ENCODE results near the gene ICAM3. TPM values are rescaled to one million over a fixed set of nuclear protein-coding genes. Genes with fewer than 3 reads are reported as not detected.
A peak's percentile ranks its signal among the peaks of the same experiment; 100 is the strongest.

ICAM3 gene
- total RNA-seq, 1 experiment from 2014 or later = 46.9 TPM

- DNase-seq (no peak), ATAC-seq (peak; percentile 19)
- peak overlapping the region; percentile 80 for H2AFZ ChIP-seq (ENCODE audit: low read length)
- no peaks in the 10 kb centered on the region for H3F3A ChIP-seq (ENCODE audit: low read length, unreplicated experiment)
- peaks cover 19% of the 10 kb centered on the region; the same call in 1 of the 2 replicates for H3K27me3 ChIP-seq (ENCODE audit: low read length)
- ChIA-PET CTCF (interaction anchor here (0.8 to 2.1 kb wide), 4 partner anchors 22 to 99 kb away, joined by 3 to 12 read pairs (median 4); partner anchors contain the start of gene ICAM1), POLR2A (ENCODE audit: unreplicated experiment) (interaction anchor here (0.6 to 0.7 kb wide), 2 partner anchors 21 to 89 kb away, joined by 6 read pairs; partner anchors contain the start of genes ICAM1 and TYK2)
- intact Hi-C loops (cut with micrococcal nuclease) = no loop called here
- BruUV-seq (replicated peaks) = TSS peak; percentile 35
- H3K36me3 ChIP-seq (ENCODE audit: low read depth, low read length) = no peaks in the 10 kb centered on the region
- no peak overlapping the region for H3K9ac ChIP-seq (ENCODE audit: low read length)
- peak overlapping the region; percentile 69 for H3K4me3 ChIP-seq (ENCODE audit: low read length)
- no peaks in the 10 kb centered on the region for H3K9me3 ChIP-seq (ENCODE audit: low read length)
- no peaks in the 10 kb centered on the region for H3K79me2 ChIP-seq (ENCODE audit: low read length)
- H3K27ac ChIP-seq (ENCODE audit: low read length) = no peak overlapping the region
- H4K20me1 ChIP-seq (ENCODE audit: low read length) = no peaks in the 10 kb centered on the region
- peak overlapping the region; percentile 95 for H3K4me2 ChIP-seq (ENCODE audit: low read length)
- H3K4me1 ChIP-seq (ENCODE audit: insufficient read depth, low read length) = peaks cover 29% of the 10 kb centered on the region
- H3K9me2 ChIP-seq (replicated peaks; ENCODE audit: low read length) = no peaks in the 10 kb centered on the region
- TF ChIP-seq EZH2phosphoT487 (IDR thresholded peaks at IDR 0.05; ENCODE audit: borderline replicate concordance, low read length) = no peak
- TF ChIP-seq EZH2 (IDR thresholded peaks at IDR 0.05; ENCODE audit: low read length, unreplicated experiment) = no peak
- no peak for TF ChIP-seq CTCF (conservative IDR thresholded peaks at IDR 0.05; ENCODE audit: low read depth, low read length)
These were observed 47.7 kb downstream of the ICAM3 start for GRCh38 chr19:10291554-10292205.

DNA sequence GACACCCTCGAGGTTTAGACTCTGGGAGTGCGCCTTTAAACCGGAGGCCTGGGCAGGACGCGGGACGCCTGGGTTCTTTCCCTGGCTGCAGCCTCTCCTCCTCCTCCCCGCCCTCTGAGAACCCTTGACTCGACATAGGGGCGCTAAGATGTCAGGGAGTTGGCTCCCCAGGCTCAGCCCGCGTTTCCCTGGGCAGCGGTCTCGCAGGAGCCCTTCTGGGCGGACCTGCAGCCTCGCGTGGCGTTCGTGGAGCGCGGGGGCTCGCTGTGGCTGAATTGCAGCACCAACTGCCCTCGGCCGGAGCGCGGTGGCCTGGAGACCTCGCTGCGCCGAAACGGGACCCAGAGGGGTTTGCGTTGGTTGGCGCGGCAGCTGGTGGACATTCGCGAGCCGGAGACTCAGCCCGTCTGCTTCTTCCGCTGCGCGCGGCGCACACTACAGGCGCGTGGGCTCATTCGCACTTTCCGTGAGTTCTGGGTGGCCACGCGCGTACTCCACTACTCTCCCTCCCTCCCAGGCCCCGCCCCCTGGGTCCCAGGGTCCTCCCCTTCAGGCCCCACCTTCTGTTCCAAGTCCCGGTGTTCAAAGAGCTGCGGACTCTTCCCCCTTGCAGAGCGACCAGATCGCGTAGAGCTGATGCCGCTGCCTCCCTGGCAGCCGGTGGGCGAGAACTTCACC is 48.4 kb downstream of the ICAM3 start:
- Histone ChIP-seq H3K9ac (ENCODE audit: low read length) (no peak overlapping the region), H3K4me2 (ENCODE audit: low read length) (peak overlapping the region; percentile 95), H3K27me3 (ENCODE audit: low read length) (peaks cover 19% of the 10 kb centered on the region; the same call in 1 of the 2 replicates), H3K36me3 (ENCODE audit: low read depth, low read length) (no peaks in the 10 kb centered on the region), H4K20me1 (ENCODE audit: low read length) (no peaks in the 10 kb centered on the region), H3K4me3 (ENCODE audit: low read length) (peak overlapping the region; percentile 69), H2AFZ (ENCODE audit: low read length) (peak overlapping the region; percentile 80), H3K4me1 (ENCODE audit: insufficient read depth, low read length) (peaks cover 29% of the 10 kb centered on the region), H3K27ac (ENCODE audit: low read length) (no peak overlapping the region), H3F3A (ENCODE audit: low read length, unreplicated experiment) (no peaks in the 10 kb centered on the region), H3K9me2 (replicated peaks; ENCODE audit: low read length) (no peaks in the 10 kb centered on the region), H3K9me3 (ENCODE audit: low read length) (no peaks in the 10 kb centered on the region), H3K79me2 (ENCODE audit: low read length) (no peaks in the 10 kb centered on the region)
- no TSS peak for BruUV-seq (replicated peaks)
- no peak for TF ChIP-seq EZH2phosphoT487 (IDR thresholded peaks at IDR 0.05; ENCODE audit: borderline replicate concordance, low read length)
- CTCF ChIA-PET = interaction anchor here (0.8 to 2.1 kb wide), 4 partner anchors 21 to 100 kb away, joined by 3 to 12 read pairs (median 4); partner anchors contain the start of gene ICAM1
- peak; percentile 45 for ATAC-seq
- POLR2A ChIA-PET (ENCODE audit: unreplicated experiment) = interaction anchor here (0.6 kb wide), 2 partner anchors 43 to 89 kb away, joined by 6 to 10 read pairs; partner anchors contain the start of gene TYK2
- intact Hi-C loops (cut with micrococcal nuclease) = no loop called here
- peak; percentile 56 for DNase-seq

- Histone ChIP-seq H3K27me3 (ENCODE audit: low read length) (peaks cover 19% of the 10 kb centered on the region; the same call in 1 of the 2 replicates), H3K9ac (ENCODE audit: low read length) (no peak overlapping the region), H3K27ac (ENCODE audit: low read length) (no peak overlapping the region), H3K4me2 (ENCODE audit: low read length) (peak overlapping the region; percentile 95), H3K4me3 (ENCODE audit: low read length) (peak overlapping the region; percentile 69), H2AFZ (ENCODE audit: low read length) (peak overlapping the region; percentile 80), H3K4me1 (ENCODE audit: insufficient read depth, low read length) (peaks cover 29% of the 10 kb centered on the region), H3K79me2 (ENCODE audit: low read length) (no peaks in the 10 kb centered on the region), H4K20me1 (ENCODE audit: low read length) (no peaks in the 10 kb centered on the region), H3K9me2 (replicated peaks; ENCODE audit: low read length) (no peaks in the 10 kb centered on the region), H3K36me3 (ENCODE audit: low read depth, low read length) (no peaks in the 10 kb centered on the region), H3K9me3 (ENCODE audit: low read length) (no peaks in the 10 kb centered on the region), H3F3A (ENCODE audit: low read length, unreplicated experiment) (no peaks in the 10 kb centered on the region)
- POLR2A ChIA-PET (ENCODE audit: unreplicated experiment) = no interaction called here
- intact Hi-C loops (cut with micrococcal nuclease) = no loop called here
- DNase-seq (peak; percentile 34), ATAC-seq (peak; percentile 2; the same call in 1 of the 2 replicates)
- CTCF ChIA-PET = interaction anchor here (1.3 to 2.1 kb wide), 2 partner anchors 20 to 98 kb away, joined by 5 to 12 read pairs; partner anchors contain the start of gene ICAM1
- no TSS peak for BruUV-seq (replicated peaks)
- no peak for TF ChIP-seq CTCF (conservative IDR thresholded peaks at IDR 0.05; ENCODE audit: low read depth, low read length)
- no peak for TF ChIP-seq EZH2phosphoT487 (IDR thresholded peaks at IDR 0.05; ENCODE audit: borderline replicate concordance, low read length)
- no peak for TF ChIP-seq EZH2 (IDR thresholded peaks at IDR 0.05; ENCODE audit: low read length, unreplicated experiment)
These were observed 49.0 kb downstream of the ICAM3 start for GRCh38 chr19:10290357-10290875.

All from PC-3 (cell line).